NT2/D1 (cell line): ENCODE measurements around the gene TBK1.

Source experiments
- DNase-seq: peaks from one replicate; pipeline ENCODE4 v3.0.0-alpha.2; 2011; ENCODE audit warnings: low read depth, low spot score
- H3K27me3 ChIP-seq: 2 replicates; pipeline ENCODE4 v1.6.0; 2011; ENCODE audit warnings: mild to moderate bottlenecking; ENCODE audit not compliant: insufficient read length, insufficient read depth
- H3K36me3 ChIP-seq: 2 replicates; pipeline ENCODE4 v1.6.1; 2011; ENCODE audit warnings: mild to moderate bottlenecking, low read length, mixed read lengths; ENCODE audit not compliant: insufficient read depth, insufficient read length
- H3K4me1 ChIP-seq: 2 replicates; pipeline ENCODE4 v1.5.1; 2011; ENCODE audit not compliant: insufficient read depth, insufficient read length
- H3K4me3 ChIP-seq: 2 replicates; pipeline ENCODE4 v1.5.1; 2011; ENCODE audit warnings: low read depth; ENCODE audit not compliant: insufficient read length
- H3K9ac ChIP-seq: 2 replicates; pipeline ENCODE4 v1.6.0; 2011; ENCODE audit warnings: low read depth; ENCODE audit not compliant: insufficient read length
- H3K9me3 ChIP-seq: 2 replicates; pipeline ENCODE4 v1.5.1; 2011; ENCODE audit warnings: mild to moderate bottlenecking, low read length; ENCODE audit not compliant: insufficient read depth
- SUZ12 ChIP-seq: IDR thresholded peaks from 2 replicates; pipeline ENCODE4 v1.6.1; 2011; ENCODE audit not compliant: insufficient read length, insufficient read depth; ENCODE audit errors: extremely low read depth
- YY1 ChIP-seq: IDR thresholded peaks from 2 replicates; pipeline ENCODE4 v1.6.1; 2011; ENCODE audit not compliant: insufficient read length, insufficient read depth
- ZNF274 ChIP-seq: IDR thresholded peaks from 2 replicates; pipeline ENCODE4 v1.6.1; 2011; ENCODE audit warnings: mild to moderate bottlenecking, low read depth, low read length

TBK1 gene

GRCh38 chr12:64466178-64466577, 14.3 kb downstream of the TBK1 start:
- Histone ChIP-seq H3K9me3 (no peaks in the 10 kb centered on the region), H3K36me3 (peaks cover 83% of the 10 kb centered on the region), H3K9ac (no peak overlapping the region), H3K4me3 (no peak overlapping the region), H3K4me1 (no peaks in the 10 kb centered on the region), H3K27me3 (no peaks in the 10 kb centered on the region)
- DNase-seq = no peak
- no peak for TF ChIP-seq ZNF274

GRCh38 chr12:64468966-64469365, 17.0 kb downstream of the TBK1 start:
- H3K9ac ChIP-seq = no peak overlapping the region
- no peaks in the 10 kb centered on the region for H3K4me1 ChIP-seq
- TF ChIP-seq SUZ12 = no peak
- no peak for TF ChIP-seq YY1
- no peak for TF ChIP-seq ZNF274
- DNase-seq = no peak
- H3K4me3 ChIP-seq = no peak overlapping the region
- no peaks in the 10 kb centered on the region for H3K27me3 ChIP-seq
- H3K36me3 ChIP-seq = peaks cover 93% of the 10 kb centered on the region
- no peaks in the 10 kb centered on the region for H3K9me3 ChIP-seq

- no peak overlapping the region for H3K4me3 ChIP-seq
- H3K36me3 ChIP-seq = peaks cover 93% of the 10 kb centered on the region
- no peaks in the 10 kb centered on the region for H3K4me1 ChIP-seq
- no peaks in the 10 kb centered on the region for H3K9me3 ChIP-seq
- TF ChIP-seq SUZ12 (no peak), ZNF274 (no peak), YY1 (no peak)
- H3K9ac ChIP-seq = no peak overlapping the region
- no peaks in the 10 kb centered on the region for H3K27me3 ChIP-seq
- DNase-seq = no peak
Observed at GRCh38 chr12:64469455-64470142, 17.7 kb downstream of the TBK1 start.

- Histone ChIP-seq H3K27me3 (no peaks in the 10 kb centered on the region), H3K36me3 (peaks cover 94% of the 10 kb centered on the region), H3K4me1 (no peaks in the 10 kb centered on the region), H3K4me3 (no peak overlapping the region), H3K9ac (no peak overlapping the region), H3K9me3 (peaks cover 7% of the 10 kb centered on the region)
- no peak for DNase-seq
- no peak for TF ChIP-seq SUZ12
- no peak for TF ChIP-seq YY1
- TF ChIP-seq ZNF274 = no peak
Observed at GRCh38 chr12:64470495-64470894, 18.6 kb downstream of the TBK1 start.

GRCh38 chr12:64473176-64473575, 21.3 kb downstream of the TBK1 start:
- Histone ChIP-seq H3K36me3 (peaks cover 71% of the 10 kb centered on the region), H3K4me1 (no peaks in the 10 kb centered on the region), H3K9ac (no peak overlapping the region), H3K4me3 (no peak overlapping the region), H3K9me3 (peaks cover 17% of the 10 kb centered on the region), H3K27me3 (no peaks in the 10 kb centered on the region)
- DNase-seq = no peak
- TF ChIP-seq YY1 = no peak
- no peak for TF ChIP-seq SUZ12
- TF ChIP-seq ZNF274 = no peak

GRCh38 chr12:64475518-64475917, 23.6 kb downstream of the TBK1 start:
- Histone ChIP-seq H3K9me3 (peaks cover 17% of the 10 kb centered on the region), H3K36me3 (peaks cover 61% of the 10 kb centered on the region), H3K4me3 (no peak overlapping the region), H3K4me1 (no peaks in the 10 kb centered on the region), H3K9ac (no peak overlapping the region), H3K27me3 (no peaks in the 10 kb centered on the region)
- TF ChIP-seq SUZ12 = no peak
- no peak for TF ChIP-seq YY1
- no peak for TF ChIP-seq ZNF274
- no peak for DNase-seq

DNA sequence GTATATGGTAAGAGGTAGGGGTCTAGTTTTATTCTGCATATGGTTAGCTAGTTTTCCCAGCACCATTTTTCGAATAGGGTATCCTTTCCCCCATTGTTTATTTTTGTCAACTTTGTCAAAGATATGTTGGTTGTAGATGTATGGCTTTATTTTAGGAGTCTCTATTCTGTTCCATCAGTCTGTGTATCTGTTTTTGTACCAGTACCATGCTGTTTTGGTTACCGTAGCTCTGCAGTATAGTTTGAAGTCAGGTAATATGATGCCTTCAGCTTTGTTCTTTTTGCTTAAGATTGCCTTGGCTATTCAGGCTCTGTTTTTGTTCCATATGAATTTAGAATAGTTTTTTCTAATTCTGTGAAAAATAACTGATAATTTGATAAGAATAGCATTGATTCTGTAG, 24.9 kb downstream of the TBK1 start:
- Histone ChIP-seq H3K9me3 (peaks cover 17% of the 10 kb centered on the region), H3K36me3 (peaks cover 55% of the 10 kb centered on the region), H3K4me1 (no peaks in the 10 kb centered on the region), H3K4me3 (no peak overlapping the region), H3K27me3 (no peaks in the 10 kb centered on the region), H3K9ac (no peak overlapping the region)
- no peak for TF ChIP-seq ZNF274
- TF ChIP-seq YY1 = no peak
- no peak for TF ChIP-seq SUZ12
- DNase-seq = no peak

- Histone ChIP-seq H3K9me3 (peaks cover 17% of the 10 kb centered on the region), H3K4me1 (no peaks in the 10 kb centered on the region), H3K4me3 (no peak overlapping the region), H3K36me3 (peaks cover 46% of the 10 kb centered on the region), H3K27me3 (no peaks in the 10 kb centered on the region), H3K9ac (no peak overlapping the region)
- no peak for DNase-seq
- TF ChIP-seq YY1 = no peak
- TF ChIP-seq SUZ12 = no peak
- no peak for TF ChIP-seq ZNF274
Observed at GRCh38 chr12:64478661-64479060, 26.7 kb downstream of the TBK1 start.
